ENCODE measurements around the gene SLC7A4.

Gene SLC7A4

DNA sequence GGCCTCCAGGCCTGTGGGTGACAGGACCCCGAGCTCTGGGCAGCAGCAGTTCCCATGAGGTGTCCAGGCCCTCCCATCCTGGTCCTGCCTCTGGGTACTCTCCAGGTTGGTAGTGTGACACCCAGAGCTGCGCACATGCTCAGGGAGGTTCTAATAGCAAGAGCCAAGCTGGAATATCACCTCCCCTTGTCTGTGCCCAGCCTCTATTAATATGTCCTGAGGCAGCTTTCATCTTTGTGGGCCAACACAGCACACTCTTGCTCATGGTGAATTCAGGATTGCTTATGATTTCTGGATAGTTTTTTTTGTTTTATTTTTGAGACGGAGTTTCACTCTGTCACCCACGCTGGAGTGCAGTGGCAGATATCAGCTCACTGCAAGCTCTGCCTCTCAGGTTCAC lies 14.0 kb downstream of the SLC7A4 start:
- no peak for ATAC-seq (ENCODE audit: insufficient read depth, low read depth)

DNA sequence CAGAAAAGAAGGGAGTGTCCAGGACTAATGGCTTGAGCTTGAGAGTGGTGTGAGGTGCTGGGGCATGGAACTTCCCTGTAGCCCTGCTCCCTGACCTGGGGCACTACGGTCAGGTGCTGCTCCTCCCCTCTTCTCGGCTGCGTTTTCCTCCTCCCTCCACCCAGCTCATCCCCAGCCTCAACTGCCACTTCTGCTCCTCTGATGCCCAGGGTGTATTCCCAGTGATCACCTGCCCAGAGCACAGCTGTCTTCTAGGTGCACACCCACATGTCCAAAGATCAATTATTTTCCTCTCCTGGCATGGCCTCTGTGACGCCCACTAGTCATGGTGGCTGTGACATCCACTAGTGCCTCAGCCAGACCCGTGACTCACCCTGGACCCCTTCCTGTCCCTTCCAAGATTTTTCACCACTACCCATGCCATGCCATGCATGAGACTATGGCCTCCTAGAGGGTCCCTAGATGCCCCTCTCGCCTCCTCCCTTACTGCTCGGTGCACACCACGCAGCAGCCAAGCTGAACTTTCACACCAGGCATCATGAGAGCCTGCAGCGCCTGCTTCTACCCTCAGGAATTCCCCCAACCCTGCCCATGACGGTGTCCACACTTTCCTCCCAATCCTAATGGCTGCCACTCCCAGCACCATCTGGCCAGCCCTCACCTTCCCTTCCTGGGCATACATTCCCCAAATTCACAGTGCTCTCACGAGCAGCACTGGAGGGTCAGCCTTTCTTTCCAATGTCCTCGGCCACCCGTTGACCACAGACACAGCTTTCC lies 15.5 kb downstream of the SLC7A4 start:
- Histone ChIP-seq H3K4me1 (ENCODE audit: insufficient read depth, low read length) (peaks cover 15% of the 10 kb centered on the region), H2AFZ (ENCODE audit: low read depth, low read length) (no peak overlapping the region), H3K4me3 (ENCODE audit: low read depth in 1 of 2, low read length in 2 of 2) (no peak overlapping the region), H3K4me2 (ENCODE audit: insufficient read depth, low read length) (no peak overlapping the region), H3K36me3 (ENCODE audit: insufficient read depth, low read length) (no peaks in the 10 kb centered on the region), H3K9ac (ENCODE audit: low read depth, low read length) (no peak overlapping the region), H3K9me3 (ENCODE audit: insufficient read depth, low read length, severe bottlenecking) (no peaks in the 10 kb centered on the region), H3K27me3 (ENCODE audit: insufficient read depth, low read length, poor library complexity) (peaks cover 9% of the 10 kb centered on the region), H3K79me2 (ENCODE audit: insufficient read depth, low read length) (no peaks in the 10 kb centered on the region), H4K20me1 (ENCODE audit: insufficient read depth, low read length) (peaks cover 4% of the 10 kb centered on the region; the same call in 1 of the 2 replicates), H3K27ac (ENCODE audit: low read length) (no peak overlapping the region)
- no peak for TF ChIP-seq EZH2 (IDR thresholded peaks at IDR 0.05; ENCODE audit: borderline replicate concordance, low read depth, low read length, severe bottlenecking)
- TF ChIP-seq, protein P1, sequence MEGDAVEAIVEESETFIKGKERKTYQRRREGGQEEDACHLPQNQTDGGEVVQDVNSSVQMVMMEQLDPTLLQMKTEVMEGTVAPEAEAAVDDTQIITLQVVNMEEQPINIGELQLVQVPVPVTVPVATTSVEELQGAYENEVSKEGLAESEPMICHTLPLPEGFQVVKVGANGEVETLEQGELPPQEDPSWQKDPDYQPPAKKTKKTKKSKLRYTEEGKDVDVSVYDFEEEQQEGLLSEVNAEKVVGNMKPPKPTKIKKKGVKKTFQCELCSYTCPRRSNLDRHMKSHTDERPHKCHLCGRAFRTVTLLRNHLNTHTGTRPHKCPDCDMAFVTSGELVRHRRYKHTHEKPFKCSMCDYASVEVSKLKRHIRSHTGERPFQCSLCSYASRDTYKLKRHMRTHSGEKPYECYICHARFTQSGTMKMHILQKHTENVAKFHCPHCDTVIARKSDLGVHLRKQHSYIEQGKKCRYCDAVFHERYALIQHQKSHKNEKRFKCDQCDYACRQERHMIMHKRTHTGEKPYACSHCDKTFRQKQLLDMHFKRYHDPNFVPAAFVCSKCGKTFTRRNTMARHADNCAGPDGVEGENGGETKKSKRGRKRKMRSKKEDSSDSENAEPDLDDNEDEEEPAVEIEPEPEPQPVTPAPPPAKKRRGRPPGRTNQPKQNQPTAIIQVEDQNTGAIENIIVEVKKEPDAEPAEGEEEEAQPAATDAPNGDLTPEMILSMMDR (IDR thresholded peaks at IDR 0.05; ENCODE audit: borderline replicate concordance, extremely low read depth, low read length, poor library complexity, severe bottlenecking) = no peak
- ATAC-seq (ENCODE audit: insufficient read depth, low read depth) (no peak), DNase-seq (no peak)

More for the DNA sequence above, 14.0 kb downstream of the SLC7A4 start:
- H3K4me2 ChIP-seq (ENCODE audit: insufficient read depth, low read length) = no peak overlapping the region
- no peak for DNase-seq
- peaks cover 9% of the 10 kb centered on the region for H3K27me3 ChIP-seq (ENCODE audit: insufficient read depth, low read length, poor library complexity)
- no peaks in the 10 kb centered on the region for H3K36me3 ChIP-seq (ENCODE audit: insufficient read depth, low read length)
- H3K4me1 ChIP-seq (ENCODE audit: insufficient read depth, low read length) = peaks cover 15% of the 10 kb centered on the region
- H3K9ac ChIP-seq (ENCODE audit: low read depth, low read length) = no peak overlapping the region
- no peak overlapping the region for H2AFZ ChIP-seq (ENCODE audit: low read depth, low read length)
- no peaks in the 10 kb centered on the region for H3K9me3 ChIP-seq (ENCODE audit: insufficient read depth, low read length, severe bottlenecking)
- H3K79me2 ChIP-seq (ENCODE audit: insufficient read depth, low read length) = no peaks in the 10 kb centered on the region
- no peak overlapping the region for H3K4me3 ChIP-seq (ENCODE audit: low read depth in 1 of 2, low read length in 2 of 2)
- no peak overlapping the region for H3K27ac ChIP-seq (ENCODE audit: low read length)
- H4K20me1 ChIP-seq (ENCODE audit: insufficient read depth, low read length) = peaks cover 4% of the 10 kb centered on the region; the same call in 1 of the 2 replicates
- TF ChIP-seq, protein P1 (IDR thresholded peaks at IDR 0.05; ENCODE audit: borderline replicate concordance, extremely low read depth, low read length, poor library complexity, severe bottlenecking) = no peak
- TF ChIP-seq EZH2 (IDR thresholded peaks at IDR 0.05; ENCODE audit: borderline replicate concordance, low read depth, low read length, severe bottlenecking) = no peak

DNA sequence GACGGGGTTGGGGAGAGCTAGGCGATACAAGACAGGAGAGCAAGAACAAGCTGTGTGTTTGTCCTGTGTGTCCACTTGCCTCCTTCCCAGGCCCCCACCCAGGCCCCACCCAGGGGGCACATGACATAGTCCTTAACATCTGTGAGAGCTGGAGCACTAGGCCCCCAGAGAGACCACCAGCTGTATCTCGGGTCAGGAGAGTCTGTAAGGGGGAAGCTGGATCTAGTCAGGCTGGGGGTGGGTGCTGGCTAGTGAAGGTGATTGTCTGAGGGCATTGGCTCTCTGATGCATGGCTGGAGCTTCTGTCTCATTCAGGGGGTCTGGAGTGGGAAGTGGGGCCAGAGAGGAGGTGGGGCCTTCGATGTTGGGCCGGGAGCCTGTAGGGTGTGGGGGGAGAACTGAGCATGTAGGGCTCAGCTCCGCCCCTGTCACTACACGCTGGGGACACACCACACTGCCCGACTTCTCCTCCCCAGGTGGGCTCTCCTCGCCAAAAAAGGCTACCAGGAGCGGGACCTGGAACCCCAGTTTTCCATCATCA lies 16.8 kb downstream of the SLC7A4 start:
- Histone ChIP-seq H3K4me1 (ENCODE audit: insufficient read depth, low read length) (peaks cover 15% of the 10 kb centered on the region), H2AFZ (ENCODE audit: low read depth, low read length) (no peak overlapping the region), H3K9me3 (ENCODE audit: insufficient read depth, low read length, severe bottlenecking) (no peaks in the 10 kb centered on the region), H3K9ac (ENCODE audit: low read depth, low read length) (no peak overlapping the region), H3K27ac (ENCODE audit: low read length) (no peak overlapping the region), H4K20me1 (ENCODE audit: insufficient read depth, low read length) (peaks cover 4% of the 10 kb centered on the region; the same call in 1 of the 2 replicates), H3K4me2 (ENCODE audit: insufficient read depth, low read length) (no peak overlapping the region), H3K36me3 (ENCODE audit: insufficient read depth, low read length) (no peaks in the 10 kb centered on the region), H3K27me3 (ENCODE audit: insufficient read depth, low read length, poor library complexity) (peaks cover 9% of the 10 kb centered on the region), H3K4me3 (ENCODE audit: low read depth in 1 of 2, low read length in 2 of 2) (no peak overlapping the region), H3K79me2 (ENCODE audit: insufficient read depth, low read length) (no peaks in the 10 kb centered on the region)
- no peak for ATAC-seq (ENCODE audit: insufficient read depth, low read depth)
- no peak for DNase-seq
- TF ChIP-seq, protein P1 (IDR thresholded peaks at IDR 0.05; ENCODE audit: borderline replicate concordance, extremely low read depth, low read length, poor library complexity, severe bottlenecking) = no peak
- no peak for TF ChIP-seq EZH2 (IDR thresholded peaks at IDR 0.05; ENCODE audit: borderline replicate concordance, low read depth, low read length, severe bottlenecking)

Data from DND-41 (cell line).